H1 (cell line): ENCODE measurements around the gene ZNF764. TPM values are rescaled to one million over a fixed set of nuclear protein-coding genes. Genes with fewer than 3 reads are reported as not detected.

Source experiments
- EP300 ChIP-seq, 2 experiments: IDR thresholded peaks; 1 replicate in 1 of 2; 2 replicates in 1 of 2; pipeline ENCODE4 v1.6.1; 2011 to 2012; ENCODE audit warnings: low read depth in 2 of 2, low read length in 2 of 2, mild to moderate bottlenecking in 2 of 2, borderline replicate concordance in 1 of 2, inconsistent platforms in 1 of 2, moderate library complexity in 1 of 2
- KDM1A ChIP-seq: fragments of 200-600, 300-600 bp; sonication (generic); IDR thresholded peaks from 2 replicates; pipeline ENCODE4 v1.7.1; 2016; ENCODE audit warnings: mild to moderate bottlenecking, low read length, borderline replicate concordance
- RAD21 ChIP-seq, 2 experiments: IDR thresholded peaks in 1 of 2; conservative IDR thresholded peaks in 1 of 2; 2 replicates each; pipeline ENCODE4 v1.6.1; 2011; ENCODE audit warnings: low read depth in 2 of 2, low read length in 2 of 2, improper control_type of control experiment in 1 of 2, inconsistent platforms in 1 of 2, mild to moderate bottlenecking in 1 of 2, moderate library complexity in 1 of 2
- polyA plus RNA-seq, 7 experiments: library from polyadenylated mRNA; depleted of rRNA in 3 of 7; stranded (reverse) in 5 of 7; unstranded in 2 of 7; fragments of >200 nt in 5 of 7; fragments of 200-250 nt in 2 of 7; gene quantifications; 1 replicate in 5 of 7; 2 replicates in 1 of 7; 4 replicates in 1 of 7; pipeline versions ENCODE4 v1.2.1 to v1.2.3, GENCODE V29; 2011 to 2013; ENCODE audit warnings: missing spikeins in 2 of 7, mixed read lengths in 2 of 7
- total RNA-seq: library from RNA; stranded (reverse); fragmentation: NEBNext Ultra II Directional; extraction: Animal tissue kit (Norgen Biotek cat#: 25700); gene quantifications from 2 replicates; pipeline ENCODE4 v1.2.1, GENCODE V29; 2021
- TF ChIP-seq, protein P1 (sequence below): IDR thresholded peaks from 2 replicates; pipeline ENCODE4 v1.6.1; 2012; ENCODE audit warnings: inconsistent platforms

The ZNF764 gene
- total and polyA plus RNA-seq, 2 of the 8 experiments (the other 6 are each of a cell fraction or from before 2014, with no cell fraction given): 5.7 to 7.7 TPM

GRCh38 chr16:30546115-30546514 lies 12.1 kb downstream of the ZNF764 start (continued):
- TF ChIP-seq, protein P1, sequence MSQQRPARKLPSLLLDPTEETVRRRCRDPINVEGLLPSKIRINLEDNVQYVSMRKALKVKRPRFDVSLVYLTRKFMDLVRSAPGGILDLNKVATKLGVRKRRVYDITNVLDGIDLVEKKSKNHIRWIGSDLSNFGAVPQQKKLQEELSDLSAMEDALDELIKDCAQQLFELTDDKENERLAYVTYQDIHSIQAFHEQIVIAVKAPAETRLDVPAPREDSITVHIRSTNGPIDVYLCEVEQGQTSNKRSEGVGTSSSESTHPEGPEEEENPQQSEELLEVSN: no peak
- TF ChIP-seq KDM1A (no peak), RAD21 (IDR thresholded peaks at IDR 0.05 in 1 of 2, conservative IDR thresholded peaks at IDR 0.05 in 1 of 2; ENCODE audit: low read depth in 2 of 2, low read length in 2 of 2) (no peak), EP300 (IDR thresholded peaks at IDR 0.05; ENCODE audit: borderline replicate concordance in 1 of 2, low read depth in 2 of 2, low read length in 2 of 2) (no peak)
